Hindlimb muscle (tissue), 1 donor: ENCODE data around the gene BORCS6. TPM values are rescaled to one million over a fixed set of nuclear protein-coding genes. Genes with fewer than 3 reads are reported as not detected.
"Not testable (repeated sequence)": the region's sequence is repeated elsewhere in the genome, so short reads cannot be mapped to it uniquely, and the experiment has no call there.

ENCODE experiments used
- DNase-seq: peaks from one replicate; pipeline ENCODE4 v3.0.0-alpha.2; 2013
- polyA plus RNA-seq: library from polyadenylated mRNA; unstranded; fragments of 120-200 nt; gene quantifications from one replicate; pipeline ENCODE4 v1.2.1, GENCODE V29; 2013; ENCODE audit not compliant: insufficient read length

The BORCS6 gene
- 5.5 TPM for polyA plus RNA-seq

DNA sequence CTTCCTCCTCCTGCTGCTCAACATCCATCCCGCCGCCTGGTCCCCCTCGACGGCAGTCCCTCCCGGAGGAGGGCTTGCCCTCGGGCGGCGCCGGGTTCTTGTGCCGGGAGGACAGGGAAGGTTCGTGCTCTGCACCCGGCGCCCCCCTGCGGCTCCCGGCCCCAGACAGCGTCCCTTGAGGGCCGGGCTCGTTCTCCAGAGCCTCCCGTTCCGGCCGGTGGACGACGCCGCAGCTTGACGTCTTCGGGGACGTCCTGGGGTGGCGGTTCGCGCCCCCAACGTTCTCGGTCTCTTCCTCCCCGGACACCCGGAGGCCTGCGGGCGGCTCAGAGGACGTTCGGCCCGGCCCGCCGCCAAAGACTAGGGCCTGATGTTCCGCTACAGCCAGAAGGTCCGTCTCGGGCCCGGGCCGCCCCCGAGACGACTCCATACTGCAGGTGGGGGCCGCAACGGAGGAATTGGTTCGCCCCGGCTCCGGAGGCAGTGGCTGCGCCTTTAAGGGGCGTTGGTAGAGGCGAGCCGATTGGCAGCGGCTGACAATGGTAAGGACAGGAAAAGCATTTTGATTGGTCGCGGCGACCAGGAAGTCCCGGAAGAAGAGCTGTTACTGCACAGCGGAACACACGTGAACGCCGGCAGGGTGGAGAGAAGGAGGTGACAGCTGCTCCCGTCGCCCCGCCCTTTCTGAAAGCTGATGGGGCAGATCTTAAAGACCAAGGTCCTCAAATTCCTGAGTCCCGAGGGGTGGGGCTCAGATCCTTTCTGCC lies at the start of gene BORCS6:
TSS of gene BORCS6 (minus strand) at position 470 of the 767 bp plus-strand sequence. CDS start at position 430, 40 bp downstream.
- peak; percentile 96 for DNase-seq

DNA sequence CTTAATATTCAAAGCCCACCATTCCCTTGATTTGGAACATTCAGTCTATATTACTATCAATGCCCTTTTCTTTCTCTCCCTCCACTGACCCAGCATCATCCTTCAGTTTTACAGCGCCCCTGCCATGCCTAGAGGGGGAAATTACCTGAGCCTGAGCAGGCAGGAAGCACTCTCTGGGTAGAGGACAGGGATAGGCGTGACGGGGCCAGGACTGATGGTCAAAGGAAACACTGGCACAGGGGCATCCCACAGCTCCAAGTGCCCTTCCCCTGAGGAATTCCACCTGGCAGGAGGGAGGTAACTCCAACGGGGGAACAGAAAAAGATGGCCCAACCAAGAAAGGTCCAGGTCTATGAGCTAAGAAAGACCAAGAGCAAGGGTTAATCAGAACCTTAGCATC lies 47.9 kb upstream of the BORCS6 start:
- DNase-seq, result no peak

DNA sequence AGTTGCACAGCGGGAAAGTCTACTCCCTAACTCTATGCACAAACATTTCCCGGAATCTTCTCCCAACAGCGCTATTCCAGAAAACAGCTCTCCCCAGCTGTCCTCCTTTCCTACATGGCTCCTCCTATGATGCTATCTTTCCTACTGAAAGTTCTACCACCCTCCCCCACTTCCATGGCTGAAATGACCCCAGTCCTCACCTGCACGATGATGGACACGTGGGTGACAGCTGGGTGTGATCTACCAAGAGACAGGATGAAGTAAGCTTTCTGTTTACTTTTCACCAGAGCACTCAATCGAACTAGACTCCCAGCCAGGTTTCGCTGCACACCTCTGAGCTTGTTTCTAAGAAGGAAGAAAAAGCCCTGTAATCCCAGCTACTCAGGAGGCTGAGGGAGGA lies 47.2 kb upstream of the BORCS6 start:
- no peak for DNase-seq

DNA sequence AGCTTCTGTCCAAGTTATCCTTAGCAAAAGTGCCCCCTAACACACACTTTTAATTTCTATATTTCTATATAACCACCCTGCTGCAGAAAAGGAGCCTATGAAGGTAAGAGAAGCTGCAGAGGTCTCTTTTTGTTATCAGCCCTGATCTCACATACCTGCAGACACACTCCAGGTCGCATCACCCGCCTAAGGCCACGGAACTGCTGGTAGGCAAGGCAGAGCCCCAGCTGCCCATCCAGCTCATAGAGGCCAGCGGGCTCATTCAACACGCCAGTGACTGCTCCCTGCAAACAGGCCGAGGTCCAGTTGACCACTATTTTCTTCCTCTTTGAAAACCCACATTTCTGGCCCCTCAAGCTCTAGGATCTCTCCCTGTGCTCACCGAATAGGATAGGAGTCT lies 45.7 kb upstream of the BORCS6 start:
- DNase-seq, result no peak

DNA sequence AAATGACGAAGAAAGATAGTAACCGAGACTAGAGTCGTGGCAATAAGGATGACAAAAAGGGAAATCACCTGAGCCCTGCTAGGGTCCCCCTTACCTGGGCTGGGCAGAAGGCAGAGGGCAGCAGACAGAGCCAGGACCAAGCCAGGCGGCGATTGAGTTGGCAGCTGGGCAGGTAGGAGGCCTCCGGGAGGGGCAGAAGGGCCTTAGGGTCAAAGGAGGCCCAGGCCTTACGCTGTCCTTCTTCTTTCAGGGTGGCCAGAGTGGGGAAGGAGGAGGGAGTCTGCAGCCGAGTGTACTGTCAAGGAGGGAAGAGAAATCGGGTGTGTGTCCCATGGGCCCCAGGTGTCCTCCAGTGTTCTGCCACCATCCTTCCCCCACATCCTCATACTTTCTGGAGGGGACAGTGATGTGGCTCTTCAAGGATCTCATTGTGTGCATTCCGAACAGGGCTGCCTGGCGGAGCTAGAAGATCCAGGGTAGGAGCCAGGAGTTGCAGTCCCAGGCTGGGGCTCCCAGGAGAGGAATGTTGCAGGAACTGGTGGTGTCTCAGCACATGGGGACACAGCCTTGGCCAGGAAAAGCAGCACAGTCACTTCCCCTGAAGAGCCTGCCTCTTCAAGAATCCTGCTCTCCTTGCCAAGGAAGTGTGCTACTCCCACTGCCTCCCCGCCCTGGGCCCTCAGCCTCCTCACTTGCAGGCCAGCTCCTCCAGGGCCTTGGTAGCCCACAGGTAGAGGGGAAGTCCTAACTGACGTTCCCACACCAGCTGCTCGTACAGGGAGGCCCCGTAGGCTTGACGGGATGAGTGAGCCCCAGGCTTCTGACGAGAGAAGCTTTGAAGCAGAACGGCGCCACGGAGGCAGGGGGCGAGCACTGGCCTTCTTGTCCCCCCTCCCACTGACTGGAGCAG lies 44.6 kb upstream of the BORCS6 start:
- DNase-seq, result no peak

DNA sequence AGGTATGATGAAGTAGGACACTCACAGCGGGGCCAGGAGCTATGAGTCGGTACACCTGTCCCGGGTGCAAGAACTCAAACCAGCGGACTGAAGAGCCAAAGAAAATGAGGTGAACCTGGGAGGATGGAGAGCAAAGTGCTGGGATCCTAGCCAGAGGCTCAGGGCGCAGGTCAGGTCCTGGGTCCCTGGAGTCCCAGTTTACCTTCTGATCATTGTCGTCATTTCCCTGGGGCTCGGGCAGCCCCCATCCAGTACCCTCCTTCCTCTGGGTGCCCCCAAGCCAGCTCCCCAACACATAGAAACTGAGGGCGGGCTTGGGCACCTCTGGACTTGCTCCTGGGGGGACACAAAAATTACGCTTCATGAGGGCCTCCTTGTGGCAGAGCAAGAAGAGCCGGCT lies 41.7 kb upstream of the BORCS6 start:
- DNase-seq, result no peak

DNA sequence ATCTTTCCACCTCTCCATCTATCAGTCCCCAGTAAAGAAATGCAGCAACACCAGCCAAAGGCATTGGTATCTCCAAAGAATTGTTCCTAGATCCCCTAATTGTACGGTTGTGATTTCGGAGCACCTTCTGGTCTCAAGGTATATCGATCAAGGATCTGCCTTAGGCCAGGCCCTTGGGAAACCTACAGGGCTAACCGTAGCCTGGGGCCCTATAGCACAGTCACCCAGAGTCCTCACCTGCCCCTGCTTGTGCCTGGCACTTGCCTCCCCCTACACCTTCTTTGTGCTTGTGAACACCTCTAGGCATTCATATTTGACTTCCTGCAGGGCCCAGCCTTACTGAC lies 37.2 kb upstream of the BORCS6 start:
- DNase-seq, result no peak

DNA sequence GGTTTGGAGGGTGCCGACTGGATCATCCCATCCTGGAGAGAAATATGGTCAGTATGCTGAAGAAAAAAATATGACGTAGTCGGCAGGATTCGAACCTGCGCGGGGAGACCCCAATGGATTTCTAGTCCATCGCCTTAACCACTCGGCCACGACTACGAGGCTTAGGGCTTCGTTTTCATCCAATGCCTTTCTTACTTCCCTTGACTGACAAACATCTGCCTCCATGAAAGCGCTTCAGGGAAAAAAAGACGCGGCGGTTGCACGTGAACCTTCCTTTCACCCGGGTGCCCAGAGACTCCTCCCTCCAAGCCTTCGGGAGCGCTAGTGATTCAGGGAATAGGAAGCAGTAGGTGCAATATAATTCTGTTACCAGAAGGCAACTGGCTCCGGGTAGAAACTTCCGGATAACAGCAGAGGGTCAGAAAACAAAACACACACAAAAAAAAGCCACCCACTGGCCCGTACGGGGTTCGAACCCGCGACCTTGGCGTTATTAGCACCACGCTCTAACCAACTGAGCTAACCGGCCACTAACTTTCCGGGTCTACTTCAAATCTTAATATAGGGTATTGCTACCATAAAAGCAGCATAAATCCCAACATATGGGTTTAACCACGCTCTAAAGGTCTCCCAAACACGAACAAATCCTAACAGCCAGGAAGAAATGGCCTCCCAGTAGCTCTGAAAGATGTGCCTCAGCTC lies 36.7 kb upstream of the BORCS6 start:
- peak; percentile 91 for DNase-seq

DNA sequence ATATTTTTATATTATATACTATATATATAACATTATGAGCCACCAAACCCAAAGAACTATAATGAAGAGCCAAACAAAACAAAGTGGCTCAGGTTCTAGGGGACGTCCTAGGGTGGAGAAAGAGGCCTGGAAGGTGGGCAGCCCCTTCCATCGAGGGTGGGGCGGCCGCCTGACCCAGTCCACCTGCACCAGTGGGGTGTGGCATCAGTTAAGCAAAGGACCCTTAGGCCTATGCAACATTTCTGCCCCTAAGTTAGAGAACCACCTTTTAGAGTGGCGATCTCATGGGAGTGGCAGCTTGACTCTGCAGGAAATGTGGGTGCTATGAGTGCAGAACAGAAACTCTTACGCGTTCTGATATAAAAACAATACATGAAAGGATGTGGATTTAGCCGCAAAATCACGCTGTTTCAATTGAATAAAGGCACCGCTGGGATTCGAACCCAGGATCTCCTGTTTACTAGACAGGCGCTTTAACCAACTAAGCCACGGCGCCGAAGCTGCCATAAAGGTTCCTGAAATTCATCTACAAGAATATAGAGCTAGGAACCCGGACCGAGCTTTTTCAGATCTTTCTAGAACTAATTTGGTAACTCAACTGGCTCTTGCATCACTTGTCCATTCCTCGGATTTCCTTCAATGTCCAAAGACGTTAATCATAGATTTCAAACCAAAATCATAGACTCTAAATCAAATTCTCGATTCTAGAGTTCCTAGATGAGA lies 36.0 kb upstream of the BORCS6 start:
- DNase-seq, result peak; percentile 46

DNA sequence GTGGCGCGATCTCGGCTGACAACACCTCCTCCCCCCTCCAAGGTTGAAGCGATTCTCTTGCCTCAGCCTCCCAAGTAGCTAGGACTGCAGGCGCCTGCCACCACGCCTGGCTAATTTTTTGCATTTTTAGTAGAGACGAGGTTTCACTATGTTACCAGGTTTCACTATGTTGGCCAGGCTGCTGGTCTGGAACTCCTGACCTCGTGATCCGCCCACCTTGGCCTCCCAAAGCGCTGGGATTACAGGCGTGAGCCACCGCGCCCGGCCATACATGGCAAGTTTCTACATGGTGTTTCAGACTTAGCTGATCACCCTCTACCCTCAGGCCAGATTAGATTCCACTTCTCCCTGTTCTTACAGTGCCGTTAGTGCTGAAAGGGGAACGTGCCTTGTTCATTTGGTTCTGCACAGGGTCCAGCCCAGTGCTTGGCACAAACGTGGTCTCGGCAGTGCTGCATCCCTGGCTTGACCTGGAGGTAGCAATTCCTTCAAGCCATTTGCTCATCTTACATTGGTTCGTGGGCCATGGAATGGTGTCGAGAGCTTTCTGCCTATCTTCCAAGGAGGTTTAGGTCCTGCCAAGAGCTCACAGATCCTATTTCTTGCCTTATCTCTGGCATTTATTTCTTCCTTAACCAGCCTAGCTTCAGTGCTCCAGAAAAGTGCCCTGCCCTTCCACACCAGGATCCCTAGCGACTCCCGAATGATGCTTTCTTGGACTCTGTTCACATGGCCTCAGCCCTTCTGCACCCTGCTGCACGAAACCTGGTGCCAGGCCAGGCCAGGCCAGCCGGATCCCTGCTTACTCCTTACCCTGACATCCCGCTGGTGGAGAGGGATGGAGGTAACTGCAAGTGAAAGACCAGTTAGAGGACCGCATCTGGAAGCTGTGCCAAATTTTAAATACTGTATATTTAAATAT lies 35.2 kb upstream of the BORCS6 start:
- DNase-seq, result no peak

DNA sequence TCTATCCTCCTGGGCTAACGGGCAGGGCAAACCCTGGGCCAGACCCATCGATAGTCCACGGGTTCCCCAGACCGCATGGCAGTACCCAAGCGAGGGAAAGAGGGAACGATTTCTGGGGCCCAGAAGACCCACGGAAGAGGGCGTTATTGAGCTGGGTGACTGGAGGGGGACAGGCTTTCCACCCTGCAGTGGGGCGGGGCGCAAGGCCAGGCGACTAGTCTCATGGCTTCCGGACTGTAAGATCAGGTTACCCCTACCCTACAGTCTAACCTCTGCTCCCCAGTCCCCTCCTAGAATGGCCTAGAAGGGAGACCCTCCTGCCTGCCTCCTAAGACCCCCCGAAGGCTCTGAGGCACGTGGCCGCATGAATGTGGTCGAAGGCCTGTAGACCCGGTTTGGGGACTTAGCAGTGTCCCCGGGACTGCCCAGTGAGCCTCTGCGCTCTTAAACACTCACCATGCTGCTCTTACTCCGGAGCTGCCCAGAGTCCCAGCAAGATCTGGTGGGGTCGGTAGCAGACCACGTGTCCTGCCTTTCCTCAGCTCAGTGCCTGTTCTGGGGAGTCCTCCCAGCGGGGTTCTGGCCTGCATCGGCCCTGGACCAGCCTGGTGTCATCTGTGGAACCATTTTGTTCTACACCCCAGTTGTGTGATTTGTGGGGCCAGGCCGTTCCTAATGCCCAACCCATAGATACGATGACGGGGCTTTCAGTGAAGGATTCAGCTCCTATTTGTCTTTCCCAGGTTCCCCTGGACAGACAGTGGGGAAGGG lies 33.6 kb upstream of the BORCS6 start:
- DNase-seq, result peak; percentile 71

DNA sequence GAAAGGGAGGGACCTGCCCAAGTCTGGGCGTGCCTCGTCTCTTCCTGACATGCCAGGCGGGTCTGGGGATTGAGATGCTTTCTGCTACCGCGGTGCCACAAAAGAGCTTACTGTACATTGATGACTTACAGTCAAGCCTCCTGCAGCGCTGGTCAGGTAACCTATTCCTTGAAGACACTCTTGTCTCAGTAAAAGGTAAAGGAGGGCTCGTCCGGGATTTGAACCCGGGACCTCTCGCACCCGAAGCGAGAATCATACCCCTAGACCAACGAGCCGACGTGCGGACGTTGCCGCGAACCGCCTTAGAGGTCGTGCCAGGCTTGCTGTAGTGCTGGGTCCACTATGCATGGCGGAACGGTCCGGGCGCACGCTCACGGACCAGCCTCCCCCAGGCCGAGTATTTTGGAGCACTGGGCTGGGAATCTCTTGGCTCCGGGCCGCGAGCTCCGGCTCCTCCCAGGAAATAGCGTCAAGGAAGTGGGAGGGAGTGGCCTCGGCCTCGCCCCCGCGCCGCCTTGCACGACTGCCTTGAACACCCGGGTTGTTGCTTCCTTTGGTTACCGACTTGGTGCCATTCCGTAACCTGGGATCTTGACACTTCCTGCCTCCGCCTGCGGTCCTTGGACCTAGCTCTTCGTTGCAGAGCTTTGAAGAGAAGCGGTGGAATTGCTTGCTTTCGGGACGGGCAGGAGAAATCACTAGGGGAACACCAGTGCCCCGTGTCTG lies 32.8 kb upstream of the BORCS6 start:
- DNase-seq, result peak; percentile 94

DNA sequence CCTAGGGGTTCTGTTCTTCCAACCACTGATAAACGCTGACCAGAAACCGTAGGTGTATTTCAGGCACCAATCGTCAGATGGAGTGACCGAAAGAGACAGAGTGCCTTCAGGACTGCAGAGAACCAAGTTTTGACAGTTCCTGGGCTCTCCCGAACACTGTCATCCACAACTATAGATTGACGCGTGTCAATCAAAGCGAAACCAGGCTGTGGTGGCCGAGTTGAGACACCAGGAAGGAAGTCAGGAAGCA lies 32.3 kb upstream of the BORCS6 start:
- no peak for DNase-seq

DNA sequence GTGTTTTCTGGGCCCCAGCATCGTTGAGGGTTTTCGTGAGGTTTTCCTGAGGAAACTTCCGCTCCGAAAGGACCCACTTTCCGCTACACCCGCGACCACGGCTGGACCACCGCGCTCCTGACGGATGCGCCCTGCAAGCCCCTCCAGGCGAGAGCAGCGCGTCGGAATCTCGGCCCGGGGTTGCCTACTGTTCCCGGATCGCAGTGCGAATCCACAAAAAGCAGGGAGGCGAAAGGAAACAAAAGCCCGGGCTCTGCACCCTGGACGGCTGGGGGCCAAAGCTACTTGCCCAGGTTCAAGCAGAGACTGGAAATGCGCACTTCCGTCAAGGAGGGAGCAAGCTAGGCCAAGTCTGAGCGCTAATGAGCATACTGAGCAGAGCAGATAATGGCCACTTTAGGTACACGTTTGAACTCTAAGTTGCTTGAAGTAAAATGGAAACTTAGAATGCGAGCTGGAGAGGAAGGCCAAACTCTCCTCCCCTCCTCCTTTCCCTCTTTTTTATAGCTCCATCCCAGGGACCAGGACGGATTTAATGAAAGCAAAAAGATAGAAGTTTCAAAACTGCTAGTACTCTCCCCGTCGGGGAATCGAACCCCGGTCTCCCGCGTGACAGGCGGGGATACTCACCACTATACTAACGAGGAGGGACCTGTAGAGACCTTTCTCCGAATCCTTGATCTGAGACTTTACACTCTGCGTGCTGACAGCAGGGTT lies 31.8 kb upstream of the BORCS6 start:
- peak; percentile 94 for DNase-seq

DNA sequence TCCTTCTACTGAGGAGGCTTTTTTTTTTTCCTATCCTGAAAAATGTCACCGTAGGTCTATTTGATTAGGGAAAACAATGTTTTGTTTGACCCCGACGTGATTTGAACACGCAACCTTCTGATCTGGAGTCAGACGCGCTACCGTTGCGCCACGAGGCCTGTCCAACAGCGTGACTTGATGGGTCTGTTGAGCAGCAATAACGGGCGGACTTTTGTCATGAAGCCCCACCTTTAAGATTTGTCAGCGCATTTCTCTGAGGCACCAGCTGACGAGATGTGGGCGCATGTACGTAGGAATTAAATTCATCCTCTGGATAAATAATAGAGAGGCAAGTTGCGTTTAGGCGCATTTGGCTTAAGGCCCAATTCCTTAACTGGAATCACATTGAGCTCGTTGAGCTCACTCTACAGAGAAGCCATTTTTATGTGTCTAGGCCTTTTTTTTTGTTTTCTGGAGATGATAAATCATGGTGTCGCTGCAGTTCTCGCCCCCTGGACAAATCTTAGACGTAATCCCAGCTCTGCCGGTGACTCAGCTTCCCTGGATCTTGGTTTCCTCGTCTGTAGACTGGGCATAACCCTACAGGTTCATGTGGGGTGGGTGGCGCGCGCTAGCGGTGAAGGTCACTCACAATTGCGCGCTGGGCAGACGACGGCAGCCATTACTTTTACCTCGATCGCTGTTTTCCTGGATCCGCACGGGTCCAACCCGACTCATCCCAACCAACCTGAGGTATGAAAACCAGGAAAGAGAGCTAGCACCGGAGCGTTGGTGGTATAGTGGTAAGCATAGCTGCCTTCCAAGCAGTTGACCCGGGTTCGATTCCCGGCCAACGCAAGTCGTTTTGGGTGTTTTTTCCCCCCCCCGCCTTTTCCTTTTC lies 31.0 kb upstream of the BORCS6 start:
- peak; percentile 93 for DNase-seq

DNA sequence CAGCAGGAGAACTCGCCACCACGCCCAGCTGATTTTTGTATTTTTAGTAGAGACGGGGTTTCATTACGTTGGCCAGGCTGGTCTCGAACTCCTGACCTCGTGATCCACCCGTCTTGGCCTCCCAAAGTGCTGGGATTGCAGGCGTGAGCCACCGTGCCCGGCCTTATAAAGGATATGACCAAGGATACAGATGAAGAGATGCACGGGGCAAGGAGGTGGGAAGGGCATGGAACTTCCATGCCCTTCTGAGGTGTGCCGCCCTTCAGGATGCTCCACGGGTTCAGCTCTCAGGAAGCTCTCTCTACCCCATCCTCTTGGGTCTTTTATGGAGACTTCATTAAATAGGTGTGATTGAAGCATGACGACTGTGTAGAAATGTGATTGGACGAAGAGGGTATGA lies 24.0 kb upstream of the BORCS6 start:
- DNase-seq, result not testable (repeated sequence)

DNA sequence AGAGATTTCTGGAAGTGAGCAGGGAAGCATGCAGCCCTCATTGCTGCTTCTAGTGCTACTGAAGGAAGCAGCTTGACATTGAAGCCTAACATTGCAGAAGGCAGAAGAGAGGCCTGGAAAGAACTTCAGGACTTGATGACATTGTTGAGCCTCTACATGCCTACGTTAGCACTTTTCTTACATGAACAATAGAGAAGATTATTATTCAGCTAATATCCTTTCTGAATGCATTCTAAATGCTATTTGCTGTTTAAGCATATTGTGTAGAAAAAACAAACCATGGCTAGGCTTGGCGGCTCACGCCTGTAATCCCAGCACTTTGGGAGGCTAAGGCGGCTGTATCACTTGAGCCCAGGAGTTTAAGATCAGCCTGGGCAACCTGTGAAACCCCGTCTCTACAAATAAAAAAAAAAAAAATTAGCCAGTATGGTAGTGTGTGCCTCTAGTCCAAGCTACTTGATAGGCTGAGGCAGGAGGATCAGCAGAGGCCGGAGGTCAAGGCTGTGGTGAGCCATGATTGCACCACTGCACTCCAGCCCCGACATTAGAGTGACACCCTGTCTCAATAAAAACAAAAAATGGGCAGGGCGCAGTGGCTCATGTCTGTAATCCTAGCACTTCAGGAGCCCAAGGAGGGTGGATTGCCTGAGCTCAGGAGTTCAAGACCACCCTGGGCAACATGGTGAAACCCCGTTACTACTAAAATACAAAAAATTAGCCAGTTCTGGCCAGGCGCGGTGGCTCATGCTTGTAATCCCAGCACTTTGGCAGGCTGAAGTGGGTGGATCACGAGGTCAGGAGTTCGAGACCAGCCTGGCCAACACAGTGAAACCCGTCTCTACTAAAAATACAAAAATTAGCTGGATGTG lies 22.6 kb upstream of the BORCS6 start:
- DNase-seq, result no peak
